Osteocyte (in vitro differentiated cells): ENCODE results near the gene OR2T10. TPM values are rescaled to one million over a fixed set of nuclear protein-coding genes. Genes with fewer than 3 reads are reported as not detected.

Experiments
- DNase-seq: peaks from one replicate; pipeline ENCODE4 v3.0.0; 2021; ENCODE audit warnings: mixed read lengths; ENCODE audit not compliant: unreplicated experiment; ENCODE audit errors: extremely low spot score
- H3K27ac Mint-ChIP-seq: one replicate; pipeline ENCODE4 v1.8.0; 2021; ENCODE audit warnings: mild to moderate bottlenecking, mixed read lengths; ENCODE audit not compliant: unreplicated experiment
- H3K27me3 Mint-ChIP-seq: one replicate; pipeline ENCODE4 v1.8.0; 2021; ENCODE audit warnings: mixed read lengths; ENCODE audit not compliant: unreplicated experiment
- H3K36me3 Mint-ChIP-seq: one replicate; pipeline ENCODE4 v1.8.0; 2021; ENCODE audit warnings: mixed read lengths; ENCODE audit not compliant: unreplicated experiment
- H3K4me1 Mint-ChIP-seq: one replicate; pipeline ENCODE4 v1.8.0; 2021; ENCODE audit warnings: mixed read lengths; ENCODE audit not compliant: unreplicated experiment
- H3K4me3 Mint-ChIP-seq: one replicate; pipeline ENCODE4 v1.8.0; 2021; ENCODE audit warnings: mild to moderate bottlenecking, moderate library complexity, mixed read lengths; ENCODE audit not compliant: unreplicated experiment
- H3K9me3 Mint-ChIP-seq: one replicate; pipeline ENCODE4 v1.8.0; 2021; ENCODE audit warnings: mixed read lengths; ENCODE audit not compliant: unreplicated experiment
- CTCF ChIP-seq: fragments of 200-600 bp; sonication (generic); IDR thresholded peaks from 2 replicates; pipeline ENCODE4 v1.5.0; 2021; ENCODE audit warnings: antibody characterized with exemption, mild to moderate bottlenecking, moderate library complexity
- total RNA-seq: library from RNA; stranded (reverse); gene quantifications from 2 replicates; pipeline ENCODE4 v1.2.1, GENCODE V29; 2021

OR2T10 gene
- total RNA-seq, 1 donor from 2014 or later = not detected

GRCh38 chr1:248611883-248612414, 14.4 kb upstream of the OR2T10 start:
- peaks cover 21% of the 10 kb centered on the region for H3K9me3 Mint-ChIP-seq
- DNase-seq = no peak
- no peak overlapping the region for H3K4me3 Mint-ChIP-seq
- H3K36me3 Mint-ChIP-seq = no peaks in the 10 kb centered on the region
- no peak for TF ChIP-seq CTCF
- H3K4me1 Mint-ChIP-seq = no peaks in the 10 kb centered on the region
- no peak overlapping the region for H3K27ac Mint-ChIP-seq
- no peaks in the 10 kb centered on the region for H3K27me3 Mint-ChIP-seq

- H3K4me1 Mint-ChIP-seq = no peaks in the 10 kb centered on the region
- no peak for TF ChIP-seq CTCF
- no peak overlapping the region for H3K27ac Mint-ChIP-seq
- no peak overlapping the region for H3K4me3 Mint-ChIP-seq
- H3K27me3 Mint-ChIP-seq = no peaks in the 10 kb centered on the region
- DNase-seq = no peak
- H3K9me3 Mint-ChIP-seq = peaks cover 26% of the 10 kb centered on the region
- H3K36me3 Mint-ChIP-seq = no peaks in the 10 kb centered on the region
Observed at GRCh38 chr1:248610301-248610700, 12.8 kb upstream of the OR2T10 start.

- Mint-ChIP-seq H3K4me3 (no peak overlapping the region), H3K9me3 (peaks cover 34% of the 10 kb centered on the region)
- no peak for TF ChIP-seq CTCF
Observed at GRCh38 chr1:248599396-248599795, 1.9 kb upstream of the OR2T10 start.

GRCh38 chr1:248596615-248597014, 885 bp downstream of the OR2T10 start:
- TF ChIP-seq CTCF = no peak
- Mint-ChIP-seq H3K27ac (no peak overlapping the region), H3K27me3 (no peaks in the 10 kb centered on the region), H3K36me3 (no peaks in the 10 kb centered on the region), H3K4me3 (no peak overlapping the region), H3K9me3 (peaks cover 38% of the 10 kb centered on the region), H3K4me1 (no peaks in the 10 kb centered on the region)
- no peak for DNase-seq

More at GRCh38 chr1:248599396-248599795, 1.9 kb upstream of the OR2T10 start:
- Mint-ChIP-seq H3K36me3 (no peaks in the 10 kb centered on the region), H3K27ac (no peak overlapping the region), H3K4me1 (no peaks in the 10 kb centered on the region), H3K27me3 (no peaks in the 10 kb centered on the region)
- DNase-seq = no peak

- H3K9me3 Mint-ChIP-seq = peaks cover 49% of the 10 kb centered on the region
- H3K27me3 Mint-ChIP-seq = no peaks in the 10 kb centered on the region
- H3K4me3 Mint-ChIP-seq = no peak overlapping the region
- TF ChIP-seq CTCF = no peak
- DNase-seq = no peak
- no peak overlapping the region for H3K27ac Mint-ChIP-seq
- H3K4me1 Mint-ChIP-seq = no peaks in the 10 kb centered on the region
- H3K36me3 Mint-ChIP-seq = no peaks in the 10 kb centered on the region
Observed at GRCh38 chr1:248593226-248593625, 4.3 kb downstream of the OR2T10 start.
